ENCODE data around the gene ELMOD3. TPM values are rescaled to one million over a fixed set of nuclear protein-coding genes. Genes with fewer than 3 reads are reported as not detected.
"Not testable (repeated sequence)": the region's sequence is repeated elsewhere in the genome, so short reads cannot be mapped to it uniquely, and the experiment has no call there.

Gene ELMOD3
- total RNA-seq, 1 experiment from 2014 or later, result 10.3 TPM

GRCh38 chr2:85411405-85411748 is 56.8 kb downstream of the ELMOD3 start:
- H3K27me3 Mint-ChIP-seq (ENCODE audit: insufficient read depth, unreplicated experiment), result no peaks in the 10 kb centered on the region
- H3K27ac Mint-ChIP-seq (ENCODE audit: unreplicated experiment), result no peak overlapping the region
- no peaks in the 10 kb centered on the region for H3K9me3 Mint-ChIP-seq (ENCODE audit: unreplicated experiment)
- H3K4me1 Mint-ChIP-seq (ENCODE audit: low read depth, unreplicated experiment), result peaks cover 9% of the 10 kb centered on the region
- ChIA-PET POLR2A (no interaction called here), CTCF (no interaction called here)
- intact Hi-C loops (cut with micrococcal nuclease; ENCODE audit: unreplicated experiment), result loop anchor here (10.0 kb wide), 1 partner anchor 347 kb away; no protein-coding TSS in a partner anchor
- H3K4me3 Mint-ChIP-seq (ENCODE audit: unreplicated experiment), result no peak overlapping the region
- no peak for TF ChIP-seq CTCF (IDR thresholded peaks at IDR 0.05; ENCODE audit: insufficient read depth in 1 of 2, low read depth in 1 of 2, low read length in 1 of 2, severe bottlenecking in 1 of 2, unreplicated experiment in 1 of 2)
- DNase-seq, result no peak
- no peaks in the 10 kb centered on the region for H3K9me3 ChIP-seq
- BruUV-seq (replicated peaks), result no TSS peak
- no peaks in the 10 kb centered on the region for H3K36me3 Mint-ChIP-seq (ENCODE audit: insufficient read depth, unreplicated experiment)
- H3K4me3 ChIP-seq (ENCODE audit: low read depth, low read length), result no peak overlapping the region
- H3K36me3 ChIP-seq (ENCODE audit: control insufficient read depth, insufficient read depth, low read length), result no peaks in the 10 kb centered on the region
- H3K27me3 ChIP-seq (replicated peaks; ENCODE audit: control insufficient read depth, insufficient read depth, low read length), result no peaks in the 10 kb centered on the region
- no peaks in the 10 kb centered on the region; the same call in 1 of the 2 replicates for H3K4me1 ChIP-seq

- H3K36me3 Mint-ChIP-seq (ENCODE audit: insufficient read depth, unreplicated experiment), result peaks cover 7% of the 10 kb centered on the region
- no peak for TF ChIP-seq CTCF (IDR thresholded peaks at IDR 0.05; ENCODE audit: insufficient read depth in 1 of 2, low read depth in 1 of 2, low read length in 1 of 2, severe bottlenecking in 1 of 2, unreplicated experiment in 1 of 2)
- Histone ChIP-seq H3K4me3 (ENCODE audit: low read depth, low read length) (no peak overlapping the region), H3K4me1 (peaks cover 7% of the 10 kb centered on the region), H3K36me3 (ENCODE audit: control insufficient read depth, insufficient read depth, low read length) (no peaks in the 10 kb centered on the region), H3K27me3 (replicated peaks; ENCODE audit: control insufficient read depth, insufficient read depth, low read length) (no peaks in the 10 kb centered on the region), H3K9me3 (no peaks in the 10 kb centered on the region)
- intact Hi-C loops (cut with micrococcal nuclease; ENCODE audit: unreplicated experiment), result loop anchor here (10.0 kb wide), 1 partner anchor 349 kb away; no protein-coding TSS in a partner anchor
- no peak overlapping the region for H3K27ac Mint-ChIP-seq (ENCODE audit: unreplicated experiment)
- H3K4me1 Mint-ChIP-seq (ENCODE audit: low read depth, unreplicated experiment), result peaks cover 9% of the 10 kb centered on the region
- DNase-seq, result no peak
- no peaks in the 10 kb centered on the region for H3K9me3 Mint-ChIP-seq (ENCODE audit: unreplicated experiment)
- no TSS peak for BruUV-seq (replicated peaks)
- CTCF ChIA-PET, result no interaction called here
- H3K4me3 Mint-ChIP-seq (ENCODE audit: unreplicated experiment), result no peak overlapping the region
- no peaks in the 10 kb centered on the region for H3K27me3 Mint-ChIP-seq (ENCODE audit: insufficient read depth, unreplicated experiment)
- POLR2A ChIA-PET, result no interaction called here
Measured at GRCh38 chr2:85413592-85414420, 59.2 kb downstream of the ELMOD3 start.

- H3K9me3 Mint-ChIP-seq (ENCODE audit: unreplicated experiment); H3K4me3 Mint-ChIP-seq (ENCODE audit: unreplicated experiment); POLR2A ChIA-PET; H3K27me3 ChIP-seq (replicated peaks; ENCODE audit: control insufficient read depth, insufficient read depth, low read length); DNase-seq; H3K36me3 Mint-ChIP-seq (ENCODE audit: insufficient read depth, unreplicated experiment); BruUV-seq (replicated peaks); H3K9me3 ChIP-seq; H3K27me3 Mint-ChIP-seq (ENCODE audit: insufficient read depth, unreplicated experiment); H3K27ac Mint-ChIP-seq (ENCODE audit: unreplicated experiment); H3K4me3 ChIP-seq (ENCODE audit: low read depth, low read length); H3K36me3 ChIP-seq (ENCODE audit: control insufficient read depth, insufficient read depth, low read length): not testable (repeated sequence)
- intact Hi-C loops (cut with micrococcal nuclease; ENCODE audit: unreplicated experiment), result loop anchor here (10.0 kb wide), 1 partner anchor 350 kb away; no protein-coding TSS in a partner anchor
- H3K4me1 ChIP-seq, result peaks cover 13% of the 10 kb centered on the region
- H3K4me1 Mint-ChIP-seq (ENCODE audit: low read depth, unreplicated experiment), result peaks cover 14% of the 10 kb centered on the region
- CTCF ChIA-PET, result interaction anchor here (0.6 kb wide), 1 partner anchor 108 kb away, joined by 3 read pairs; no protein-coding TSS in a partner anchor
Measured at GRCh38 chr2:85414421-85414759, 59.8 kb downstream of the ELMOD3 start.

All from Caco-2 (cell line).